Activated CD8-positive, alpha-beta memory T cell treated with anti-CD3 and anti-CD28 coated beads for 48 hours (primary cell): ENCODE results near the gene PTPA.

Experiments
- DNase-seq, 3 experiments: peaks; one replicate each; pipeline ENCODE4 v3.0.0-alpha.2; 2020; ENCODE audit warnings: low read depth in 2 of 3, low spot score in 2 of 3

The PTPA gene

GRCh38 chr9:129110740-129111527 is at the start of gene PTPA, which contains the start of gene CRAT:
PTPA (plus strand) TSS chr9:129111415; CDS start chr9:129111601, 186 bp downstream.
CRAT (minus strand) TSS chr9:129110793; CDS start chr9:129110509, 284 bp downstream.
- peak; percentile 81 to 88 (median 88) for DNase-seq

GRCh38 chr9:129063061-129063460 is 48.2 kb upstream of the PTPA start:
- no peak for DNase-seq

GRCh38 chr9:129064499-129064908 is 46.7 kb upstream of the PTPA start:
- no peak for DNase-seq

GRCh38 chr9:129068110-129068509 is 43.1 kb upstream of the PTPA start:
- DNase-seq = no peak

- DNase-seq = peak in 2 of 3 experiments; percentile 30 to 49
Measured at GRCh38 chr9:129068990-129069861, 42.0 kb upstream of the PTPA start.

- DNase-seq = no peak
Measured at GRCh38 chr9:129069862-129070641, 41.2 kb upstream of the PTPA start.

- no peak for DNase-seq
Measured at GRCh38 chr9:129070696-129071525, 40.3 kb upstream of the PTPA start.

- no peak for DNase-seq
Measured at GRCh38 chr9:129071526-129072126, 39.6 kb upstream of the PTPA start.

GRCh38 chr9:129072171-129072570 is 39.0 kb upstream of the PTPA start:
- DNase-seq = no peak

- DNase-seq = no peak
Measured at GRCh38 chr9:129073404-129073803, 37.8 kb upstream of the PTPA start.

- DNase-seq = no peak
Measured at GRCh38 chr9:129074106-129074505, 37.1 kb upstream of the PTPA start.

GRCh38 chr9:129075996-129076639 is 35.1 kb upstream of the PTPA start:
- no peak for DNase-seq

GRCh38 chr9:129076640-129077037 is 34.6 kb upstream of the PTPA start:
- no peak for DNase-seq

GRCh38 chr9:129077236-129077635 is 34.0 kb upstream of the PTPA start:
- DNase-seq = no peak

- no peak for DNase-seq
Measured at GRCh38 chr9:129078691-129079503, 32.3 kb upstream of the PTPA start.

GRCh38 chr9:129079829-129080228 is 31.4 kb upstream of the PTPA start:
- no peak for DNase-seq

- DNase-seq = no peak
Measured at GRCh38 chr9:129080298-129080600, 31.0 kb upstream of the PTPA start.

GRCh38 chr9:129080601-129081387 is 30.4 kb upstream of the PTPA start, which contains the start of gene DOLPP1:
DOLPP1 (plus strand) TSS chr9:129081111; CDS start chr9:129081132, 21 bp downstream.
- peak; percentile 94 to 98 (median 94) for DNase-seq
